Vagina (tissue), 2 donors: Measurements from ENCODE around the gene SARS1. TPM values are rescaled to one million over a fixed set of nuclear protein-coding genes. Genes with fewer than 3 reads are reported as not detected.

ENCODE experiments used
- DNase-seq, 2 donors: peaks; one replicate each; pipeline ENCODE4 v3.0.0-alpha.2; 2017; ENCODE audit errors: extremely low spot score in 2 of 2
- H3K27ac ChIP-seq: fragments of 200-600 bp; sonication (generic); one replicate; pipeline ENCODE4 v1.5.1; 2019
- H3K27me3 ChIP-seq: fragments of 200-600 bp; sonication (generic); one replicate; pipeline ENCODE4 v1.5.1; 2019
- H3K36me3 ChIP-seq, 2 donors: fragments of 200-600 bp; sonication (generic); one replicate each; pipeline ENCODE4 v1.5.1; 2017 to 2019
- H3K4me1 ChIP-seq: fragments of 200-600 bp; sonication (generic); one replicate; pipeline ENCODE4 v1.5.1; 2019
- H3K4me3 ChIP-seq, 2 donors: fragments of 200-600 bp; sonication (generic); 1 replicate in 1 of 2; 2 replicates in 1 of 2; pipeline ENCODE4 v1.5.1; 2016 to 2019
- H3K9me3 ChIP-seq: fragments of 200-600 bp; sonication (generic); one replicate; pipeline ENCODE4 v1.5.1; 2019
- CTCF ChIP-seq, 3 experiments: fragments of 450-650 bp in 2 of 3; fragments of 200-600 bp in 1 of 3; sonication (generic) in 1 of 3; IDR thresholded peaks; one replicate each; pipeline ENCODE4 v1.5.1; 2017 to 2019; ENCODE audit warnings: antibody characterized with exemption in 3 of 3, mild to moderate bottlenecking in 2 of 3, moderate library complexity in 2 of 3
- POLR2A ChIP-seq, 2 donors: fragments of 450-650 bp; IDR thresholded peaks; one replicate each; pipeline ENCODE4 v1.6.1; 2017; ENCODE audit warnings: antibody characterized with exemption in 2 of 2, mild to moderate bottlenecking in 2 of 2, moderate library complexity in 2 of 2
- POLR2AphosphoS5 ChIP-seq, 2 donors: sonication (generic); formaldehyde crosslinking; IDR thresholded peaks; one replicate each; pipeline ENCODE4 v1.9.0; 2017; ENCODE audit warnings: antibody characterized with exemption in 2 of 2, mild to moderate bottlenecking in 2 of 2, low read depth in 1 of 2; ENCODE audit not compliant: insufficient read depth in 1 of 2
- intact Hi-C: fragments of 100-400 bp; cut with DNase I; formaldehyde crosslinking; loops from one replicate; pipeline ENCODE4 v1.15.1; 2023
- total RNA-seq: library from RNA; depleted of rRNA; stranded (reverse); fragments of >200 nt; gene quantifications from one replicate; pipeline ENCODE4 v1.2.3, GENCODE V29; 2016

The SARS1 gene
- total RNA-seq, 1 donor from 2014 or later = 135 TPM

- H3K27ac ChIP-seq = no peak overlapping the region
- H3K4me1 ChIP-seq = peaks cover 5% of the 10 kb centered on the region
- no peak for DNase-seq
- no peaks in the 10 kb centered on the region for H3K27me3 ChIP-seq
- no peaks in the 10 kb centered on the region for H3K9me3 ChIP-seq
- TF ChIP-seq CTCF (IDR thresholded peaks at IDR 0.05) = no peak
- no peak for TF ChIP-seq POLR2A (IDR thresholded peaks at IDR 0.05)
- TF ChIP-seq POLR2AphosphoS5 (IDR thresholded peaks at IDR 0.05; ENCODE audit: insufficient read depth in 1 of 2, low read depth in 1 of 2) = no peak
- no peaks in the 10 kb centered on the region for H3K36me3 ChIP-seq
- intact Hi-C loops = no loop called here
- no peak overlapping the region for H3K4me3 ChIP-seq
These were observed 5.3 kb upstream of the SARS1 start for GRCh38 chr1:109208394-109208793.

- Histone ChIP-seq H3K27ac (no peak overlapping the region), H3K27me3 (no peaks in the 10 kb centered on the region), H3K9me3 (no peaks in the 10 kb centered on the region), H3K4me3 (no peak overlapping the region), H3K36me3 (no peaks in the 10 kb centered on the region), H3K4me1 (peaks cover 7% of the 10 kb centered on the region)
- intact Hi-C loops = no loop called here
- TF ChIP-seq CTCF (IDR thresholded peaks at IDR 0.05) (no peak), POLR2A (IDR thresholded peaks at IDR 0.05) (no peak), POLR2AphosphoS5 (IDR thresholded peaks at IDR 0.05; ENCODE audit: insufficient read depth in 1 of 2, low read depth in 1 of 2) (no peak)
- DNase-seq = no peak
These were observed 4.8 kb upstream of the SARS1 start for GRCh38 chr1:109208836-109209463.

- intact Hi-C loops = loop anchor here (5.0 kb wide), 1 partner anchor 108 kb away; no protein-coding TSS in a partner anchor
- Histone ChIP-seq H3K27ac (no peak overlapping the region), H3K27me3 (no peaks in the 10 kb centered on the region), H3K9me3 (no peaks in the 10 kb centered on the region), H3K4me1 (peaks cover 10% of the 10 kb centered on the region), H3K4me3 (no peak overlapping the region), H3K36me3 (no peaks in the 10 kb centered on the region)
- no peak for TF ChIP-seq CTCF (IDR thresholded peaks at IDR 0.05)
- no peak for TF ChIP-seq POLR2AphosphoS5 (IDR thresholded peaks at IDR 0.05; ENCODE audit: insufficient read depth in 1 of 2, low read depth in 1 of 2)
- no peak for TF ChIP-seq POLR2A (IDR thresholded peaks at IDR 0.05)
- no peak for DNase-seq
These were observed 3.7 kb upstream of the SARS1 start for GRCh38 chr1:109210058-109210457.

- intact Hi-C loops = loop anchor here (5.0 kb wide), 1 partner anchor 111 kb away; no protein-coding TSS in a partner anchor
- no peaks in the 10 kb centered on the region for H3K27me3 ChIP-seq
- H3K9me3 ChIP-seq = no peaks in the 10 kb centered on the region
These were observed 334 bp upstream of the SARS1 start for GRCh38 chr1:109213345-109213823.

More at GRCh38 chr1:109213345-109213823, 334 bp upstream of the SARS1 start:
- peak in 1 of 2 donors; percentile 90 for DNase-seq
- peak overlapping the region; percentile 93 for H3K27ac ChIP-seq
- H3K36me3 ChIP-seq = no peaks in the 10 kb centered on the region
- peaks cover 32% of the 10 kb centered on the region for H3K4me1 ChIP-seq
- peak overlapping the region; percentile 78 to 91 for H3K4me3 ChIP-seq
- TF ChIP-seq POLR2AphosphoS5 (IDR thresholded peaks at IDR 0.05; ENCODE audit: insufficient read depth in 1 of 2, low read depth in 1 of 2) (no peak), CTCF (IDR thresholded peaks at IDR 0.05) (no peak), POLR2A (IDR thresholded peaks at IDR 0.05) (no peak)
